K562 (cell line): ENCODE data around the gene PYCR2. TPM values are rescaled to one million over a fixed set of nuclear protein-coding genes. Genes with fewer than 3 reads are reported as not detected.

Source experiments
- ATAC-seq: fragments of 200-7000 bp; cut with Tn5 transposase; 3 replicates; pipeline ENCODE4 v1.9.1; 2020; ENCODE audit warnings: moderate library complexity
- BruUV-seq: library from RNA; stranded (reverse); fragments of 400-500 nt; replicated peaks from 2 replicates; lab custom pipeline; 2021; lab: Mats Ljungman, UMichigan
- CTCF ChIA-PET: fragments of 300-600 bp; formaldehyde crosslinking; extraction: SDS; loops from one replicate; lab custom pipeline; 2021; ENCODE audit warnings: low intra/inter-chr PET ratio; lab: Yijun Ruan, JAX
- POLR2A ChIA-PET: fragments of 300-600, 350-650 bp; sonication (Branson Sonifier 250); formaldehyde crosslinking; extraction: SDS; loops from one replicate; lab custom pipeline; 2021; ENCODE audit warnings: antibody characterized with exemption, inconsistent platforms; lab: Yijun Ruan, JAX
- DNase-seq, 4 experiments: peaks; one replicate each; pipeline versions ENCODE4 v3.0.0 to v3.0.0-alpha.2; 2011 to 2018; ENCODE audit warnings: low spot score in 3 of 4, mixed read lengths in 3 of 4; ENCODE audit errors: extremely low read depth in 1 of 4
- FAIRE-seq: peaks from 2 replicates; lab custom pipeline; 2011; peaks lifted over from hg19 to GRCh38; lab: Jason Lieb, UNC
- H2AFZ ChIP-seq: 2 replicates; pipeline ENCODE4 v1.6.0; 2011; ENCODE audit warnings: low read depth, low read length, control low read depth, inconsistent platforms
- H3K27ac ChIP-seq: fragments of 200-600 bp; 3 replicates; pipeline ENCODE4 v1.8.0; 2011; ENCODE audit warnings: low read depth, mild to moderate bottlenecking, control low read depth, inconsistent platforms, low read length, moderate library complexity, mixed read lengths; ENCODE audit errors: extremely low read depth
- H3K27me3 ChIP-seq, 2 experiments: fragments of 300-600 bp in 1 of 2; 2 replicates in 1 of 2; 3 replicates in 1 of 2; pipeline versions ENCODE4 v1.6.0 to v1.8.0; 2011; ENCODE audit warnings: inconsistent platforms in 2 of 2, low read length in 2 of 2, mild to moderate bottlenecking in 1 of 2, mixed read lengths in 1 of 2, moderate library complexity in 1 of 2; ENCODE audit not compliant: control insufficient read depth in 2 of 2, insufficient read depth in 2 of 2
- H3K36me3 ChIP-seq: fragments of 300-600 bp; 3 replicates; pipeline ENCODE4 v1.8.0; 2011; ENCODE audit warnings: mild to moderate bottlenecking, low read length, inconsistent platforms; ENCODE audit not compliant: control insufficient read depth, insufficient read depth
- H3K4me1 ChIP-seq, 2 experiments: fragments of 200-600 bp in 1 of 2; replicated peaks in 1 of 2; 2 replicates in 1 of 2; 3 replicates in 1 of 2; pipeline versions ENCODE4 v1.5.1 to v1.8.0; 2011; ENCODE audit warnings: inconsistent platforms in 2 of 2, low read length in 2 of 2, mild to moderate bottlenecking in 1 of 2, mixed read lengths in 1 of 2, moderate library complexity in 1 of 2; ENCODE audit not compliant: control insufficient read depth in 2 of 2, insufficient read depth in 2 of 2
- H3K4me2 ChIP-seq: 2 replicates; pipeline ENCODE4 v1.6.1; 2011; ENCODE audit warnings: low read length, control low read depth, inconsistent platforms, mixed read lengths; ENCODE audit not compliant: insufficient read depth
- H3K4me3 ChIP-seq: fragments of 200-600 bp; sonication (generic), shearing (Covaris generic); 2 replicates; pipeline ENCODE4 v1.5.1; 2016; ENCODE audit warnings: control low read depth, inconsistent platforms
- H3K79me2 ChIP-seq: fragments of 200-600 bp; 3 replicates; pipeline ENCODE4 v1.8.0; 2011; ENCODE audit warnings: low read length, inconsistent platforms; ENCODE audit not compliant: control insufficient read depth, insufficient read depth
- H3K9ac ChIP-seq, 2 experiments: 2 replicates each; pipeline versions ENCODE4 v1.6.0 to v1.6.1; 2011; ENCODE audit warnings: low read depth in 2 of 2, low read length in 2 of 2, control low read depth in 1 of 2, inconsistent platforms in 1 of 2, mild to moderate bottlenecking in 1 of 2, mixed read lengths in 1 of 2; ENCODE audit not compliant: insufficient read depth in 1 of 2
- H3K9me1 ChIP-seq: one replicate; pipeline ENCODE4 v1.6.0; 2011; ENCODE audit warnings: inconsistent platforms, mild to moderate bottlenecking, low read length, moderate library complexity; ENCODE audit not compliant: control insufficient read depth, insufficient read depth
- H3K9me3 ChIP-seq: replicated peaks from 2 replicates; pipeline ENCODE4 v1.5.1; 2011; ENCODE audit warnings: low read depth, low read length, inconsistent platforms; ENCODE audit not compliant: control insufficient read depth, insufficient read depth
- H4K20me1 ChIP-seq: replicated peaks from 2 replicates; pipeline ENCODE4 v1.6.1; 2011; ENCODE audit warnings: low read length, inconsistent platforms, mixed read lengths; ENCODE audit not compliant: control insufficient read depth, insufficient read depth
- CHAMP1 ChIP-seq: fragments of 450-650 bp; IDR thresholded peaks from 2 replicates; pipeline ENCODE4 v1.6.1; 2016; ENCODE audit warnings: mild to moderate bottlenecking
- ESRRA ChIP-seq: fragments of 450-650 bp; IDR thresholded peaks from 2 replicates; pipeline ENCODE4 v1.6.1; 2014; ENCODE audit warnings: low read depth, mild to moderate bottlenecking, moderate library complexity, borderline replicate concordance
- RFX7 ChIP-seq: fragments of 250-450 bp; sonication (Bioruptor Pico); IDR thresholded peaks from 2 replicates; pipeline ENCODE4 v1.5.1; 2021; ENCODE audit warnings: mild to moderate bottlenecking
- WGBS: fragments of 100-300 bp; shearing (Covaris generic); methylation state at CpG from one replicate; pipeline ENCODE4 v1.1.6; 2016; ENCODE audit warnings: low coverage, mixed read lengths; ENCODE audit not compliant: insufficient coverage; ENCODE audit errors: missing lambda C conversion rate; 5-methylcytosine and 5-hydroxymethylcytosine counted together
- in situ Hi-C: fragments of 300-500 bp; cut with MboI; formaldehyde crosslinking; loops from 4 replicates; pipeline ENCODE4 v1.15.0; 2018; ENCODE audit warnings: inconsistent platforms, mixed read lengths
- intact Hi-C: fragments of 100-400 bp; cut with micrococcal nuclease; formaldehyde crosslinking; loops from 2 replicates; pipeline ENCODE4 v1.14.2; 2022
- polyA plus RNA-seq, 8 experiments: library from polyadenylated mRNA; depleted of rRNA in 4 of 8; stranded (reverse) in 5 of 8; unstranded in 3 of 8; fragments of >200 nt; fragmentation: Nextera tagmentation in 2 of 8; fragmentation: Illumina TruSeq in 1 of 8; extraction: Ambion mirVana in 2 of 8; extraction: Trizol in 1 of 8; gene quantifications; 2 replicates each; pipeline versions ENCODE4 v1.2.1 to v1.2.3, GENCODE V29; 2011 to 2014; ENCODE audit warnings: inconsistent platforms in 1 of 8, missing spikeins in 1 of 8
- total RNA-seq, 7 experiments: library from RNA; depleted of rRNA in 6 of 7; stranded (reverse); fragments of >200 nt in 6 of 7; fragmentation: Illumina TruSeq in 2 of 7; extraction: Trizol in 2 of 7; gene quantifications; 2 replicates each; pipeline versions ENCODE4 v1.2.1 to v1.2.3, GENCODE V29; 2011 to 2021; ENCODE audit warnings: low replicate concordance in 1 of 7

PYCR2 gene
- total and polyA plus RNA-seq, 9 of the 15 experiments (the other 6 are each of a cell fraction or from before 2014, with no cell fraction given), result 5.5 to 219 (median 127) TPM

GRCh38 chr1:225946082-225946620 lies 22.1 kb upstream of the PYCR2 start:
- H3K27me3 ChIP-seq, result no peaks in the 10 kb centered on the region
- 13% methylated on average over 4 of the region's 4 CpGs for WGBS
- peak in 2 of 4 experiments; percentile 7 to 10 for DNase-seq
- CTCF ChIA-PET, result no interaction called here
- intact Hi-C loops (no loop called here), in situ Hi-C loops (no loop called here)
- H2AFZ ChIP-seq, result no peak overlapping the region
- no peaks in the 10 kb centered on the region for H3K79me2 ChIP-seq
- no peak overlapping the region for H3K4me2 ChIP-seq
- no peak overlapping the region for H3K4me3 ChIP-seq
- no peak for ATAC-seq
- no peak for TF ChIP-seq CHAMP1
- 0 out of 2 replicates have a peak, but pooled peaks have one; percentile 20 for TF ChIP-seq ESRRA
- no peak for TF ChIP-seq RFX7 (CRISPR knock-in tag)
- H3K36me3 ChIP-seq, result no peaks in the 10 kb centered on the region
- peaks cover 19 to 20% of the 10 kb centered on the region in 2 experiments; a peak in 4 of 5 replicates for H3K4me1 ChIP-seq
- POLR2A ChIA-PET, result interaction anchor here (0.7 to 2.4 kb wide), 5 partner anchors 8 to 26 kb away, joined by 3 to 10 read pairs (median 4); no protein-coding TSS in a partner anchor
- H3K9me3 ChIP-seq, result no peaks in the 10 kb centered on the region
- H4K20me1 ChIP-seq, result no peaks in the 10 kb centered on the region
- no TSS peak for BruUV-seq
- 0 out of 4 replicates have a peak overlapping the region, but pooled peaks of 1 of the 2 experiments have one; percentile 12 for H3K9ac ChIP-seq
- no peak for FAIRE-seq
- H3K9me1 ChIP-seq, result no peaks in the 10 kb centered on the region
- H3K27ac ChIP-seq, result no peak overlapping the region
